Aorta (tissue), 5 donors: ENCODE measurements around the gene NYNRIN. TPM values are rescaled to one million over a fixed set of nuclear protein-coding genes. Genes with fewer than 3 reads are reported as not detected.

Experiments used
- ATAC-seq: fragments of 200-7000 bp; cut with Tn5 transposase; one replicate; pipeline ENCODE4 v1.9.1; 2022; ENCODE audit warnings: moderate library complexity; ENCODE audit not compliant: low FRiP score
- DNase-seq, 2 donors: peaks; one replicate each; pipeline ENCODE4 v3.0.0-alpha.2; 2020
- H3K27ac ChIP-seq, 2 donors: one replicate each; pipeline ENCODE4 v1.5.1; 2013; ENCODE audit warnings: low read length in 2 of 2, mild to moderate bottlenecking in 2 of 2, moderate library complexity in 2 of 2, control low read depth in 1 of 2, inconsistent platforms in 1 of 2, low read depth in 1 of 2
- H3K27me3 ChIP-seq, 2 donors: one replicate each; pipeline ENCODE4 v1.6.1; 2013; ENCODE audit warnings: control low read depth in 1 of 2, low read length in 1 of 2, mild to moderate bottlenecking in 1 of 2, moderate library complexity in 1 of 2; ENCODE audit not compliant: insufficient read depth in 2 of 2, control insufficient read depth in 1 of 2
- H3K36me3 ChIP-seq, 2 donors: one replicate each; pipeline ENCODE4 v1.6.1; 2013; ENCODE audit warnings: control low read depth in 1 of 2, low read length in 1 of 2, mild to moderate bottlenecking in 1 of 2; ENCODE audit not compliant: insufficient read depth in 2 of 2, control insufficient read depth in 1 of 2
- H3K4me1 ChIP-seq, 2 donors: one replicate each; pipeline ENCODE4 v1.6.1; 2013; ENCODE audit warnings: low read length in 2 of 2, control low read depth in 1 of 2, mild to moderate bottlenecking in 1 of 2, moderate library complexity in 1 of 2; ENCODE audit not compliant: insufficient read depth in 2 of 2, control insufficient read depth in 1 of 2
- H3K4me3 ChIP-seq, 2 donors: one replicate each; pipeline ENCODE4 v1.5.1; 2013; ENCODE audit warnings: low read length in 2 of 2, control low read depth in 1 of 2, mild to moderate bottlenecking in 1 of 2
- H3K9me3 ChIP-seq: one replicate; pipeline ENCODE4 v1.6.1; 2013; ENCODE audit warnings: mild to moderate bottlenecking, low read length; ENCODE audit not compliant: control insufficient read depth
- WGBS, 2 donors: extraction: QIAGEN DNeasy Blood & Tissue Kit; methylation state at CpG; one replicate each; pipeline ENCODE4 v1.1.7; 2013; 5-methylcytosine and 5-hydroxymethylcytosine counted together
- intact Hi-C, 2 donors: fragments of 100-400 bp; cut with DNase I; formaldehyde crosslinking; loops; one replicate each; pipeline versions ENCODE4 v1.14.2 to v1.15.0; 2022
- polyA plus RNA-seq, 2 donors: library from polyadenylated mRNA; stranded (reverse); fragments of 200-250 nt; gene quantifications; one replicate each; pipeline ENCODE4 v1.2.3, GENCODE V29; 2013
- total RNA-seq, 2 donors: library from RNA; stranded (reverse); fragmentation: NEBNext Ultra II Directional; extraction: Animal tissue kit (Norgen Biotek cat#: 25700); gene quantifications; one replicate each; pipeline ENCODE4 v1.2.1, GENCODE V29; 2021
- donor health status: healthy with polysubstance abuse.
- donor health status: Bipolar disorder and iron deficiency.
- donor health status: DM: no; HTN: no; CAD: no.
- donor health status: DM: no; HTN: no; CAD: no.
- donor health status: DM: yes; HTN: yes; CAD: no.

NYNRIN gene
- total and polyA plus RNA-seq, 4 donors: 1.8 to 31.6 (median 8.2) TPM

GRCh38 chr14:24377126-24377525, 21.7 kb upstream of the NYNRIN start:
- no peaks in the 10 kb centered on the region for H3K9me3 ChIP-seq
- no peak overlapping the region for H3K27ac ChIP-seq
- intact Hi-C loops: no loop called here
- DNase-seq (no peak), ATAC-seq (no peak)
- H3K4me1 ChIP-seq: no peaks in the 10 kb centered on the region
- H3K36me3 ChIP-seq: no peaks in the 10 kb centered on the region
- no peaks in the 10 kb centered on the region for H3K27me3 ChIP-seq
- WGBS, 2 donors: 81 to 83% methylated on average over 7 of the region's 7 CpGs
- no peak overlapping the region for H3K4me3 ChIP-seq

GRCh38 chr14:24377657-24378056, 21.1 kb upstream of the NYNRIN start:
- Histone ChIP-seq H3K36me3 (no peaks in the 10 kb centered on the region), H3K4me1 (no peaks in the 10 kb centered on the region), H3K4me3 (no peak overlapping the region), H3K27me3 (no peaks in the 10 kb centered on the region), H3K9me3 (no peaks in the 10 kb centered on the region), H3K27ac (no peak overlapping the region)
- DNase-seq (no peak), ATAC-seq (no peak)
- intact Hi-C loops: no loop called here
- 32 to 63% methylated on average over 2 of the region's 2 CpGs for WGBS, 2 donors

GRCh38 chr14:24378327-24378726, 20.5 kb upstream of the NYNRIN start:
- no peaks in the 10 kb centered on the region for H3K27me3 ChIP-seq
- intact Hi-C loops: no loop called here
- H3K9me3 ChIP-seq: no peaks in the 10 kb centered on the region
- no peak for ATAC-seq
- no peak overlapping the region for H3K4me3 ChIP-seq
- no peaks in the 10 kb centered on the region for H3K36me3 ChIP-seq
- DNase-seq: no peak
- H3K27ac ChIP-seq: no peak overlapping the region
- WGBS, 2 donors: 73 to 76% methylated on average over 3 of the region's 3 CpGs
- no peaks in the 10 kb centered on the region for H3K4me1 ChIP-seq

- intact Hi-C loops: no loop called here
- WGBS, 2 donors: 62 to 70% methylated on average over 7 of the region's 7 CpGs
Observed at GRCh38 chr14:24378981-24379906, 19.6 kb upstream of the NYNRIN start.

GRCh38 chr14:24379907-24380730, 18.7 kb upstream of the NYNRIN start:
- no peaks in the 10 kb centered on the region for H3K9me3 ChIP-seq
- H3K4me1 ChIP-seq: no peaks in the 10 kb centered on the region
- H3K27me3 ChIP-seq: no peaks in the 10 kb centered on the region
- no peak overlapping the region for H3K27ac ChIP-seq
- no peak overlapping the region for H3K4me3 ChIP-seq
- no peaks in the 10 kb centered on the region for H3K36me3 ChIP-seq
- no peak for ATAC-seq
- 73 to 78% methylated on average over 15 of the region's 15 CpGs for WGBS, 2 donors
- intact Hi-C loops: no loop called here
- no peak for DNase-seq

More at GRCh38 chr14:24378981-24379906, 19.6 kb upstream of the NYNRIN start:
- Histone ChIP-seq H3K4me1 (no peaks in the 10 kb centered on the region), H3K36me3 (no peaks in the 10 kb centered on the region), H3K27me3 (no peaks in the 10 kb centered on the region), H3K9me3 (no peaks in the 10 kb centered on the region), H3K4me3 (no peak overlapping the region), H3K27ac (no peak overlapping the region)
- ATAC-seq (no peak), DNase-seq (no peak)

- DNase-seq (no peak), ATAC-seq (no peak)
- no peaks in the 10 kb centered on the region for H3K4me1 ChIP-seq
- H3K4me3 ChIP-seq: no peak overlapping the region
- H3K27me3 ChIP-seq: no peaks in the 10 kb centered on the region
- 87 to 90% methylated on average over 8 of the region's 8 CpGs for WGBS, 2 donors
- intact Hi-C loops: no loop called here
- no peak overlapping the region for H3K27ac ChIP-seq
- no peaks in the 10 kb centered on the region for H3K9me3 ChIP-seq
- H3K36me3 ChIP-seq: no peaks in the 10 kb centered on the region
Observed at GRCh38 chr14:24381363-24382063, 17.3 kb upstream of the NYNRIN start.

- intact Hi-C loops: no loop called here
- Histone ChIP-seq H3K27ac (no peak overlapping the region), H3K9me3 (no peaks in the 10 kb centered on the region), H3K27me3 (no peaks in the 10 kb centered on the region), H3K4me3 (no peak overlapping the region), H3K36me3 (no peaks in the 10 kb centered on the region), H3K4me1 (no peaks in the 10 kb centered on the region)
- no peak for ATAC-seq
- no peak for DNase-seq
- WGBS, 2 donors: 47 to 52% methylated on average over 4 of the region's 4 CpGs
Observed at GRCh38 chr14:24382064-24382371, 16.8 kb upstream of the NYNRIN start.

- intact Hi-C loops: no loop called here
- 80 to 81% methylated on average over 4 of the region's 4 CpGs for WGBS, 2 donors
- Histone ChIP-seq H3K36me3 (no peaks in the 10 kb centered on the region), H3K4me3 (no peak overlapping the region), H3K4me1 (no peaks in the 10 kb centered on the region), H3K27me3 (no peaks in the 10 kb centered on the region), H3K27ac (no peak overlapping the region), H3K9me3 (no peaks in the 10 kb centered on the region)
- ATAC-seq (no peak), DNase-seq (no peak)
Observed at GRCh38 chr14:24384169-24384568, 14.6 kb upstream of the NYNRIN start.
